ENCODE measurements around the gene SKI. TPM values are rescaled to one million over a fixed set of nuclear protein-coding genes. Genes with fewer than 3 reads are reported as not detected.
A peak's percentile ranks its signal among the peaks of the same experiment; 100 is the strongest.

SKI gene
- total RNA-seq, 2 donors from 2014 or later: 135 to 138 TPM

- no peak for DNase-seq (ENCODE audit: low spot score)
- no peak for ATAC-seq (ENCODE audit: insufficient number of reproducible peaks, low FRiP score, low read depth)
- Histone ChIP-seq H3K27ac (peak overlapping the region; percentile 58 to 75), H3K27me3 (replicated peaks; ENCODE audit: insufficient read depth) (no peaks in the 10 kb centered on the region), H3K4me1 (ENCODE audit: control insufficient read depth in 1 of 2, low read depth in 2 of 2) (peaks cover 42 to 77% of the 10 kb centered on the region in 2 donors), H3K36me3 (no peaks in the 10 kb centered on the region), H3K9me3 (no peaks in the 10 kb centered on the region), H3K4me3 (no peak overlapping the region)
- TF ChIP-seq CTCF (IDR thresholded peaks at IDR 0.05): no peak
Measured at GRCh38 chr1:2317230-2318065, 89.3 kb downstream of the SKI start.

- H3K36me3 ChIP-seq: no peaks in the 10 kb centered on the region
- ATAC-seq (ENCODE audit: insufficient number of reproducible peaks, low FRiP score, low read depth): no peak
- no peak for TF ChIP-seq CTCF (IDR thresholded peaks at IDR 0.05)
- no peak overlapping the region for H3K4me3 ChIP-seq
- no peak for DNase-seq (ENCODE audit: low spot score)
- peaks cover 41 to 77% of the 10 kb centered on the region in 2 donors for H3K4me1 ChIP-seq (ENCODE audit: control insufficient read depth in 1 of 2, low read depth in 2 of 2)
- no peaks in the 10 kb centered on the region for H3K27me3 ChIP-seq (replicated peaks; ENCODE audit: insufficient read depth)
- peak overlapping the region; percentile 43 to 75 for H3K27ac ChIP-seq
- H3K9me3 ChIP-seq: no peaks in the 10 kb centered on the region
Measured at GRCh38 chr1:2318314-2319278, 90.5 kb downstream of the SKI start.

- Histone ChIP-seq H3K4me1 (ENCODE audit: control insufficient read depth in 1 of 2, low read depth in 2 of 2) (peaks cover 35 to 75% of the 10 kb centered on the region in 2 donors), H3K27ac (peak overlapping the region; percentile 43 to 75), H3K27me3 (replicated peaks; ENCODE audit: insufficient read depth) (no peaks in the 10 kb centered on the region), H3K9me3 (no peaks in the 10 kb centered on the region), H3K4me3 (no peak overlapping the region), H3K36me3 (no peaks in the 10 kb centered on the region)
- ATAC-seq (ENCODE audit: insufficient number of reproducible peaks, low FRiP score, low read depth): no peak
- no peak for TF ChIP-seq CTCF (IDR thresholded peaks at IDR 0.05)
- DNase-seq (ENCODE audit: low spot score): no peak
Measured at GRCh38 chr1:2319291-2319690, 91.2 kb downstream of the SKI start.

GRCh38 chr1:2320006-2320405, 91.9 kb downstream of the SKI start:
- H3K4me3 ChIP-seq: no peak overlapping the region
- ATAC-seq (ENCODE audit: insufficient number of reproducible peaks, low FRiP score, low read depth): no peak
- no peaks in the 10 kb centered on the region for H3K36me3 ChIP-seq
- peaks cover 34 to 74% of the 10 kb centered on the region in 2 donors for H3K4me1 ChIP-seq (ENCODE audit: control insufficient read depth in 1 of 2, low read depth in 2 of 2)
- H3K9me3 ChIP-seq: no peaks in the 10 kb centered on the region
- H3K27ac ChIP-seq: no peak overlapping the region
- TF ChIP-seq CTCF (IDR thresholded peaks at IDR 0.05): no peak
- no peak for DNase-seq (ENCODE audit: low spot score)
- H3K27me3 ChIP-seq (replicated peaks; ENCODE audit: insufficient read depth): no peaks in the 10 kb centered on the region

All from thoracic aorta (tissue), 2 donors.